GM12878 (cell line): ENCODE results near the gene HIBCH. TPM values are rescaled to one million over a fixed set of nuclear protein-coding genes. Genes with fewer than 3 reads are reported as not detected.
A peak's percentile ranks its signal among the peaks of the same experiment; 100 is the strongest.

Experiments used
- ATAC-seq: fragments of 200-7000 bp; cut with Tn5 transposase; 3 replicates; pipeline ENCODE4 v1.9.1; 2020; ENCODE audit warnings: mild to moderate bottlenecking, moderate library complexity
- BruUV-seq: library from RNA; stranded (reverse); fragments of 400-500 nt; replicated peaks from 2 replicates; lab custom pipeline; 2021; lab: Mats Ljungman, UMichigan
- CTCF ChIA-PET: fragments of 300-600 bp; sonication (Branson Sonifier 250); formaldehyde crosslinking; extraction: SDS; loops from one replicate; lab custom pipeline; 2021; ENCODE audit warnings: inconsistent platforms; lab: Yijun Ruan, JAX
- POLR2A ChIA-PET: fragments of 350-600 bp; formaldehyde crosslinking; extraction: SDS; loops from one replicate; lab custom pipeline; 2021; ENCODE audit warnings: inconsistent platforms; lab: Charles Lee
- RAD21 ChIA-PET: fragments of 300-600 bp; sonication (Branson Sonifier 250); formaldehyde crosslinking; loops from one replicate; lab custom pipeline; 2023; ENCODE audit warnings: antibody characterized with exemption; ENCODE audit not compliant: unreplicated experiment; lab: Charles Lee
- SMC1A ChIA-PET: fragments of 300-600 bp; sonication (Branson Sonifier 250); formaldehyde crosslinking; loops from one replicate; lab custom pipeline; 2023; ENCODE audit not compliant: unreplicated experiment, uncharacterized antibody; lab: Charles Lee
- DNase-seq: peaks from one replicate; pipeline ENCODE4 v3.0.0-alpha.2; 2011; ENCODE audit warnings: low read depth, low spot score
- FAIRE-seq: peaks from 3 replicates; lab custom pipeline; 2011; peaks lifted over from hg19 to GRCh38; lab: Jason Lieb, UNC
- H2AFZ ChIP-seq: 2 replicates; pipeline ENCODE4 v1.6.0; 2011; ENCODE audit warnings: low read depth, low read length, control low read depth; ENCODE audit not compliant: control insufficient read depth
- H3K27ac ChIP-seq: 2 replicates; pipeline ENCODE4 v1.5.1; 2011; ENCODE audit warnings: control low read depth; ENCODE audit not compliant: control insufficient read depth, insufficient read depth
- H3K27me3 ChIP-seq, 2 experiments: replicated peaks in 1 of 2; 2 replicates each; pipeline versions ENCODE4 v1.6.0 to v1.6.1; 2011; ENCODE audit warnings: low read length in 1 of 2; ENCODE audit not compliant: control insufficient read depth in 2 of 2, insufficient read depth in 2 of 2
- H3K36me3 ChIP-seq, 2 experiments: 2 replicates each; pipeline ENCODE4 v1.5.1; 2011; ENCODE audit warnings: low read length in 1 of 2; ENCODE audit not compliant: control insufficient read depth in 2 of 2, insufficient read depth in 2 of 2
- H3K4me1 ChIP-seq: 2 replicates; pipeline ENCODE4 v1.6.1; 2011; ENCODE audit warnings: mild to moderate bottlenecking, low read length, moderate library complexity, mixed read lengths; ENCODE audit not compliant: control insufficient read depth, insufficient read depth
- H3K4me2 ChIP-seq: 2 replicates; pipeline ENCODE4 v1.6.0; 2011; ENCODE audit warnings: control low read depth; ENCODE audit not compliant: control insufficient read depth, insufficient read depth
- H3K4me3 ChIP-seq: fragments of 200-600 bp; sonication (generic); 2 replicates; pipeline ENCODE4 v1.5.1; 2016
- H3K79me2 ChIP-seq: 2 replicates; pipeline ENCODE4 v1.6.0; 2011; ENCODE audit warnings: low read length; ENCODE audit not compliant: control insufficient read depth, insufficient read depth
- H3K9ac ChIP-seq: 2 replicates; pipeline ENCODE4 v1.8.0; 2011; ENCODE audit warnings: low read length, control low read depth, mixed read lengths; ENCODE audit not compliant: control insufficient read depth, insufficient read depth
- H3K9me3 ChIP-seq: replicated peaks from 3 replicates; pipeline ENCODE4 v1.5.1; 2011; ENCODE audit warnings: mild to moderate bottlenecking, low read length; ENCODE audit not compliant: control insufficient read depth, insufficient read depth
- H4K20me1 ChIP-seq: 2 replicates; pipeline ENCODE4 v1.6.0; 2011; ENCODE audit not compliant: control insufficient read depth, insufficient read depth
- ASH2L ChIP-seq: fragments of 300-600, 200-600 bp; sonication (generic); IDR thresholded peaks from 2 replicates; pipeline ENCODE4 v1.6.1; 2017; ENCODE audit warnings: low read depth, mild to moderate bottlenecking, borderline replicate concordance
- ATF7 ChIP-seq: fragments of 450-650 bp; IDR thresholded peaks from 2 replicates; pipeline ENCODE4 v1.6.1; 2016; ENCODE audit warnings: low read depth, mild to moderate bottlenecking
- CBX5 ChIP-seq: sonication (generic); IDR thresholded peaks from 2 replicates; pipeline ENCODE4 v1.6.1; 2016; ENCODE audit warnings: low read depth, moderate library complexity, mild to moderate bottlenecking, inconsistent platforms
- E4F1 ChIP-seq: fragments of 450-650 bp; IDR thresholded peaks from 2 replicates; pipeline ENCODE4 v1.6.1; 2018; ENCODE audit warnings: borderline replicate concordance, mild to moderate bottlenecking; ENCODE audit not compliant: partially characterized antibody
- HDAC2 ChIP-seq: fragments of 200-600 bp; sonication (generic); IDR thresholded peaks from 2 replicates; pipeline ENCODE4 v1.6.1; 2017
- MEF2A ChIP-seq: IDR thresholded peaks from 2 replicates; pipeline ENCODE4 v1.6.1; 2011; ENCODE audit warnings: low read depth, mild to moderate bottlenecking, low read length, moderate library complexity; ENCODE audit not compliant: insufficient read depth
- NKRF ChIP-seq: fragments of 450-650 bp; conservative IDR thresholded peaks from 2 replicates; pipeline ENCODE4 v1.6.1; 2017; ENCODE audit warnings: mild to moderate bottlenecking, moderate library complexity
- NR2C2 ChIP-seq: IDR thresholded peaks from 2 replicates; pipeline ENCODE4 v1.6.1; 2011; ENCODE audit warnings: borderline replicate concordance, low read depth; ENCODE audit not compliant: control insufficient read depth, insufficient read length
- PKNOX1 ChIP-seq: fragments of 450-650 bp; IDR thresholded peaks from 2 replicates; pipeline ENCODE4 v1.6.1; 2016; ENCODE audit warnings: mild to moderate bottlenecking
- PML ChIP-seq: IDR thresholded peaks from 2 replicates; pipeline ENCODE4 v1.6.1; 2012; ENCODE audit warnings: low read length, inconsistent platforms
- POLR2A ChIP-seq: IDR thresholded peaks from 2 replicates; pipeline ENCODE4 v1.6.1; 2011; ENCODE audit warnings: low read depth, mild to moderate bottlenecking, low read length
- RB1 ChIP-seq: fragments of 450-650 bp; formaldehyde crosslinking; IDR thresholded peaks from 2 replicates; pipeline ENCODE4 v1.6.1; 2017; ENCODE audit warnings: mild to moderate bottlenecking, borderline replicate concordance
- RFX5 ChIP-seq: IDR thresholded peaks from 2 replicates; pipeline ENCODE4 v1.6.1; 2011; ENCODE audit warnings: low read depth, low read length, improper control_type of control experiment
- RUNX3 ChIP-seq: IDR thresholded peaks from 2 replicates; pipeline ENCODE4 v1.6.1; 2012; ENCODE audit warnings: low read length, inconsistent platforms
- TCF7 ChIP-seq: IDR thresholded peaks from 2 replicates; pipeline ENCODE4 v1.6.1; 2014; ENCODE audit warnings: antibody characterized with exemption, borderline replicate concordance
- WRNIP1 ChIP-seq: IDR thresholded peaks from 2 replicates; pipeline ENCODE4 v1.6.1; 2011; ENCODE audit warnings: low read depth, low read length, improper control_type of control experiment, borderline replicate concordance
- YBX1 ChIP-seq: fragments of 450-650 bp; IDR thresholded peaks from 2 replicates; pipeline ENCODE4 v1.6.1; 2016; ENCODE audit warnings: antibody characterized with exemption
- ZNF207 ChIP-seq: fragments of 450-650 bp; IDR thresholded peaks from 2 replicates; pipeline ENCODE4 v1.6.1; 2014; ENCODE audit warnings: antibody characterized with exemption, mild to moderate bottlenecking, borderline replicate concordance
- ZNF217 ChIP-seq: fragments of 450-650 bp; IDR thresholded peaks from 2 replicates; pipeline ENCODE4 v1.6.1; 2017; ENCODE audit warnings: antibody characterized with exemption, mild to moderate bottlenecking
- WGBS: methylation state at CpG from one replicate; pipeline ENCODE4 v1.1.6; 2016; ENCODE audit warnings: low lambda C conversion rate; ENCODE audit not compliant: insufficient replicate concordance, insufficient coverage; ENCODE audit errors: missing lambda C conversion rate; 5-methylcytosine and 5-hydroxymethylcytosine counted together
- in situ Hi-C: fragments of 300-500 bp; cut with MboI; formaldehyde crosslinking; loops from 9 replicates; pipeline ENCODE4 v1.14.3; 2018; ENCODE audit warnings: mixed read lengths
- intact Hi-C: fragments of 100-400 bp; cut with micrococcal nuclease; formaldehyde crosslinking; loops from one replicate; pipeline ENCODE4 v1.14.2; 2022; ENCODE audit not compliant: unreplicated experiment
- polyA plus RNA-seq, 11 experiments: library from polyadenylated mRNA; depleted of rRNA in 4 of 11; unstranded in 6 of 11; stranded (reverse) in 5 of 11; fragments of >200 nt; fragmentation: Nextera tagmentation in 4 of 11; fragmentation: Illumina TruSeq in 1 of 11; extraction: Ambion mirVana in 4 of 11; extraction: Trizol in 1 of 11; gene quantifications; 1 replicate in 1 of 11; 2 replicates in 10 of 11; pipeline versions ENCODE4 v1.2.1 to v1.2.3, GENCODE V29; 2011 to 2016; ENCODE audit warnings: inconsistent platforms in 2 of 11, missing spikeins in 2 of 11, low read depth in 1 of 11
- total RNA-seq, 4 experiments: library from RNA; depleted of rRNA in 3 of 4; stranded (reverse); fragments of >200 nt in 3 of 4; fragmentation: Illumina TruSeq in 1 of 4; extraction: Trizol in 1 of 4; gene quantifications; 2 replicates each; pipeline versions ENCODE4 v1.2.1 to v1.2.3, GENCODE V29; 2013 to 2021

HIBCH gene
- total and polyA plus RNA-seq, 10 of the 15 experiments (the other 5 are each of a cell fraction or from before 2014, with no cell fraction given): 22.3 to 81.0 (median 37.4) TPM

GRCh38 chr2:190343089-190343535 is 23.5 kb upstream of the HIBCH start (continued):
- TF ChIP-seq PKNOX1: peak; percentile 36; the same call in 1 of the 2 replicates
- no peak for TF ChIP-seq ZNF217
- no peak for TF ChIP-seq TCF7
- TF ChIP-seq NR2C2: no peak

DNA sequence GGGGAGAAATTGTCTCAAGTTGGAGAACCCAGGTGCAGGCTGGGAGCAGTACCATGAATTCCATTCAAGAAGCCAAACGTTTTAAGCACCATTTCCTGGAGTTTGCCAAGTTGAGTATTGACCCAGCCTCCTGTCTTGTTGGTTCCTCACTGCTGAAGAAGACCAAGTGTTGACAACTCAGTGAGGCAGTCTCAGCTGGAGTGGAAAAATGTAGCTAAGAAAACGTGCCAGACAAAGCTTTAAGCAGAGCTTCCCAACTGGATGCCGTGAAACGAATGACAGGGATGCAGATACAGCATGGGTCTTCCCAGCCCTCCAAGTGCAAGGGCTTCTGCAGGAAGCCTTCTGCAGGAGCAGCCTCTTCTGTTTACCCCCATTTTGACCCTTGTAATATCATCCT is 23.0 kb upstream of the HIBCH start:
- ChIA-PET SMC1A (interaction anchor here (1.1 to 5.2 kb wide), 4 partner anchors 12 to 34 kb away, joined by 3 to 46 read pairs (median 30); partner anchors contain the start of gene HIBCH), RAD21 (interaction anchor here (0.7 to 3.0 kb wide), 4 partner anchors 24 to 337 kb away, joined by 3 to 10 read pairs (median 4); partner anchors contain the start of gene HIBCH), POLR2A (interaction anchor here (3.1 kb wide), 1 partner anchor 17 kb away, joined by 15 read pairs; no protein-coding TSS in a partner anchor), CTCF (interaction anchor here (2.7 to 3.9 kb wide), 3 partner anchors 10 to 28 kb away, joined by 10 to 22 read pairs (median 15); no protein-coding TSS in a partner anchor)
- in situ Hi-C loops: no loop called here
- no peak for FAIRE-seq
- Histone ChIP-seq H3K27me3 (no peaks in the 10 kb centered on the region), H3K36me3 (no peaks in the 10 kb centered on the region), H4K20me1 (no peaks in the 10 kb centered on the region), H3K79me2 (no peaks in the 10 kb centered on the region), H3K4me1 (peaks cover 8% of the 10 kb centered on the region; the same call in 1 of the 2 replicates), H3K9me3 (no peaks in the 10 kb centered on the region), H3K4me2 (no peak overlapping the region), H3K27ac (no peak overlapping the region), H2AFZ (no peak overlapping the region), H3K4me3 (no peak overlapping the region), H3K9ac (no peak overlapping the region)
- BruUV-seq: no TSS peak
- WGBS: 63% methylated on average over 4 of the region's 4 CpGs
- intact Hi-C loops: no loop called here
- no peak for ATAC-seq
- DNase-seq: no peak
- TF ChIP-seq CBX5 (no peak), WRNIP1 (no peak), MEF2A (no peak), PML (no peak), ASH2L (no peak), ZNF207 (no peak), YBX1 (no peak), NKRF (no peak), RUNX3 (no peak), POLR2A (no peak), RB1 (no peak), RFX5 (no peak), NR2C2 (no peak), E4F1 (no peak), ATF7 (no peak), HDAC2 (no peak), TCF7 (no peak)
